KG1 (cell line): ENCODE measurements around the gene MACROD2.

Source experiments
- DNase-seq: peaks from one replicate; lab custom pipeline; 2025; lab: John Stamatoyannopoulos, UW

MACROD2 gene

GRCh38 chr20:15446373-15446772, 1451.1 kb downstream of the MACROD2 start:
- no peak for DNase-seq

GRCh38 chr20:15447549-15447948, 1452.2 kb downstream of the MACROD2 start:
- no peak for DNase-seq

DNA sequence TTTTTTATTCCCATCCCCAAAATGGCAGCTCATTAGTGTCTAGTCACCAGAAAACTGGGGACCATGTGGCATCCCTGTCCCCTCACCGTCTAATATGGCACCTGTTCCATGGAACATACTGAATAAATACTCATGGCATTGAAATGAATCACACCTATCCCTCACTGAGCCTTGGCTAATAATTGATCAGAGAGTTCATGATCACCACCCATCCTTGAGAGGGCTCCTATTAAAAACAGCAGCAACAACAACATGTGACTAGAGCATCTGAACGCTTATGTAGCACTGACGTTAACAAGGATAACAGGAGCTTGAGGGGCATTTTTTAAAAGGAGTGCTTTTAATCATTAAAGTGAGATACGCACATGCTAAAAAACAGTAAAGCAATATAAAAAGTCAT, 1453.7 kb downstream of the MACROD2 start:
- no peak for DNase-seq

DNA sequence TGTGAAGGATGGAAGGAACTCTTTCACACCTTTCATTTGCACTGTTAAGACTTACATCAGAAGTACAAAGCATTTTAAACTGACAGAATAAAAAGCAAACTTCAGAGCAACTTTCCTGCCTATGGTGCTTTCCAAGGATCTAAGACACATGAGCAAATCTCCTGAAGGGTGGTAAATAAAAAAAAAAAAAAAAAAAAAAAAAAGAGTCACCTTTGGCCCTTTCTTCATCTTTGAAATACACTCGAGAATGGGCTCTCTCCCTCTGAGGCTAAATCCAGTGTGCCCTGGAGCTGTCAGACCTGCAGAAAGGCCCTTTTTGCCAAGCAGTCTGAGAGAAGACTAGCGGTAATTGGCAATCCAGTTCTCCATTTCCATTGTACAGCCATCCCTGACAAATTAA, 1455.9 kb downstream of the MACROD2 start:
- no peak for DNase-seq

DNA sequence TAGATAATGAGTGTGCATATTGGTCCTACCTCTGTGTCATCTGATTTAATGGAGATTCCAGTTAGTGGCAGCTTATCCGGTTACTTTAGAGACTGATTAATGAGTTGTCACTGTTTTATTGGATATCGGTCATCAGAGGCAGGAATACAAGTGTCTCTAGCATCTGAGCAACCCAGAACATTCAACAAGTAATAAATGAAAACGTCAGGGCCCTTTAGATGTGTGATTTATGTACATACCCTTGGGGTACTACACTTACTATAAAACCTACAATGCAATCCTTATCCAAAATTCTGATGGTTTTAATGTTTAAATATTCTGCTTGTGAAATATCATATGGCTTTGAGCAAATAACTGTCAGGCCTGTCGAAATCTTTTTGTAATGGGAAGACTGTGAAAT, 1460.0 kb downstream of the MACROD2 start:
- DNase-seq = no peak

DNA sequence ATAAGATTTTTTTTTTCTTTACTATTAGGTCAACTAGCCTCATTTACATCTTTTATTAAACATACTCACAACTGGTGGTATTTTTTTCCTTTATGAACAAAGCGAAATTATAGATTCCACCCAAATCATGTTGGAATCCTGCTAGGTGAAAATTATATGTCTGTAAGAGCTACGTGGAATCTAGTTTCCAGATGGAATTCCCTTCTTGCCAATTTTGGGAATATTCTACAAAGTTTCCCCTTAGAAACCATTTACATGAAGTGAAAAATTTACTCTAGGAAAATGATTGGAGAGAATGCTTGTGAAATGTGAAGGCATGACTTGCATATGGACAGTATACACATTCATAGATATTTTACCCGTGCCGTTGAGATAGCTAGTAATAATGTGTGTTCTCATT, 1466.6 kb downstream of the MACROD2 start:
- no peak for DNase-seq

- no peak for DNase-seq
These were observed 1480.2 kb downstream of the MACROD2 start for GRCh38 chr20:15475483-15475882.

- DNase-seq = no peak
These were observed 1480.9 kb downstream of the MACROD2 start for GRCh38 chr20:15476186-15476585.

GRCh38 chr20:15476781-15477180, 1481.5 kb downstream of the MACROD2 start:
- no peak for DNase-seq

DNA sequence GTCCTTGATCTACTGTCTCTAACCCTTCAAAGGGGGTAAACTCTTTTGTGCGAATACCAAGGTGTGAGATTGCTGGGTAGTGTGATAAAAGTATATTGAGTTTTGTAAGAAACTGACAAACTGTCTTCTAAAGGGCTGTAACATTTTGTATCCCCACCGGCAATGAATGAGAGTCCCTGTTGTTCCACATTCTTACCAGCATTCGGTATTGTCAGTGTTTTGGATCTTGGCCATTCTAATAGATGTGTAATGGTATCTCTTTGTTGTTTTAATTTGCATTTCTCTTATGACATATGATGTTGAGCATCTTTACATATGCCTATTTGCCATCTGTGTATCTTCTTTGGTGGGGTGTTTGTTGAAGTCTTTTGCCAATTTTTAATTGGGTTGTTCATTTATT, 1487.2 kb downstream of the MACROD2 start:
- no peak for DNase-seq

DNA sequence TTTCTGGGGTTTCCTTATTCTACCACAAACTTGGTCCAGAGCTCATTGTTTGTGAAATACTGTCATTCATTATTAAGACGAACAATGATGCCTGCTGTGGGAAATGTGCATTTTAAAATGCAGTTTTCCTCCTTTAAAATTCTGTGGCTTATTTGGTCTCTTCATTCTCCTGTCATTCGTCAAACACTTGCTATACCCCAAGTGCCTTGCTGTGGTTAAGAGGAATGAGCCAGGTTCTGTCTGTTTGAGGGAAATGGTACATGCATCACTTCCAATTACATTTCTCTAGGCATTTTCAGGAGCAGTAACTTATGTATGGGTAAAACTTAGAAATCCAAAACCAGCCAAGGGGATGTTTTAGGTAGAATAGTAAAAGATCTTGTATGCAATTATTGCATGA, 1490.2 kb downstream of the MACROD2 start:
- no peak for DNase-seq

GRCh38 chr20:15487030-15487429, 1491.7 kb downstream of the MACROD2 start:
- no peak for DNase-seq

GRCh38 chr20:15487682-15488081, 1492.4 kb downstream of the MACROD2 start:
- DNase-seq = no peak

- no peak for DNase-seq
These were observed 1496.3 kb downstream of the MACROD2 start for GRCh38 chr20:15491575-15491974.

DNA sequence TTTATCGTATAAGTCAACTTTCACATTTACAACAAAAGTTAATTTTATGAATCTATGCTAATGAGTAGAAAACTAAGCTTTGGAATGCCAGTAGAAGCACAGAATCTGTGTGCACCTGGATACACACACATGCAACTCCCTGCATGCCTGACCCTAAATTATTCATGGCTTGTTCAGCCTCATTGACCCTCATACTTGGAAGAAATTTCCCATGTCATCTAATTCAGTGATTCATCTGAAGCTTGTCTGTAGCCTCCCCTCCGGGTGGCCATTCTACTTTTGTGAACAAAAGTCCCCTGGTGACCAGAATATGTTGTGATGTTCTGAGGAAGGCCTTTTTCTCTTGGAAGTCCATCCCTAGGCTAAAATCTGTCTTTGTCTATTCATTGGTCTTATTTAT, 1499.5 kb downstream of the MACROD2 start:
- DNase-seq = no peak

- DNase-seq = no peak
These were observed 1501.3 kb downstream of the MACROD2 start for GRCh38 chr20:15496501-15497039.

- DNase-seq = no peak
These were observed 1503.6 kb downstream of the MACROD2 start for GRCh38 chr20:15498926-15499325.

GRCh38 chr20:15506311-15506710, 1511.0 kb downstream of the MACROD2 start:
- DNase-seq = no peak

GRCh38 chr20:15507151-15507550, 1511.8 kb downstream of the MACROD2 start:
- DNase-seq = no peak

GRCh38 chr20:15511551-15511950, 1516.2 kb downstream of the MACROD2 start:
- no peak for DNase-seq

- no peak for DNase-seq
These were observed 1517.6 kb downstream of the MACROD2 start for GRCh38 chr20:15512916-15513315.

DNA sequence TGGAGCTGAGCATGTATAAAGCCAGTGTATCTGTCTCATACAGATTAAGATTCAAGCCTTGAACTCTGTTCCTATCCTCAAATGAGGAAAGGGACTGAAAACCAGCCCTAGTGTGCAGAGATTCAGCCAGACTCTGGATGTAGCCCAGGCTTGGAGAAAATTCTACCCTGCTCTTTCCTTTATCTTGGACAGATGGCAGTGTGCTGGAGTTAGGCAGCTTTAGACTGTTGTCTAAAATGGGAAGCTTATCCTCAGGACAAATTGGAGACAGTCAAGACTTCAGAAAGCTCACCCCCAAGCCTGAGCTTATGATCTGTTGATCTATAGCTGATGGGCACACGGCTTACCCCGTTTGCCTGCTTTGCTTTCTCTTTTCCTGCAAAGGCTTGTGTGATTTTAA, 1520.4 kb downstream of the MACROD2 start:
- DNase-seq = no peak

- DNase-seq = no peak
These were observed 1525.7 kb downstream of the MACROD2 start for GRCh38 chr20:15520930-15521524.

- no peak for DNase-seq
These were observed 1528.1 kb downstream of the MACROD2 start for GRCh38 chr20:15523400-15523799.
